Spleen (tissue), 11 donors: ENCODE data around the gene TRAPPC12. TPM values are rescaled to one million over a fixed set of nuclear protein-coding genes. Genes with fewer than 3 reads are reported as not detected.

Experiments used
- DNase-seq: peaks from one replicate; pipeline ENCODE4 v3.0.0-alpha.2; 2020
- H3K27ac ChIP-seq, 8 donors: fragments of 200-600 bp; sonication (generic) in 7 of 8; 1 replicate in 4 of 8; 2 replicates in 4 of 8; pipeline versions ENCODE4 v1.5.0 to v1.8.0; 2016 to 2021; ENCODE audit warnings: inconsistent platforms in 4 of 8, mild to moderate bottlenecking in 4 of 8, moderate library complexity in 1 of 8
- H3K27me3 ChIP-seq, 7 donors: fragments of 200-600 bp; sonication (generic) in 6 of 7; replicated peaks in 1 of 7; 1 replicate in 4 of 7; 2 replicates in 3 of 7; pipeline versions ENCODE4 v1.5.0 to v1.8.0; 2016 to 2021; ENCODE audit warnings: inconsistent platforms in 3 of 7, mild to moderate bottlenecking in 1 of 7
- H3K36me3 ChIP-seq, 6 donors: fragments of 200-600 bp; sonication (generic) in 5 of 6; 1 replicate in 4 of 6; 2 replicates in 2 of 6; pipeline versions ENCODE4 v1.5.0 to v1.8.0; 2016 to 2021; ENCODE audit warnings: inconsistent platforms in 2 of 6
- H3K4me1 ChIP-seq, 6 donors: fragments of 200-600 bp; sonication (generic) in 5 of 6; 1 replicate in 3 of 6; 2 replicates in 3 of 6; pipeline versions ENCODE4 v1.5.0 to v1.8.0; 2016 to 2021; ENCODE audit warnings: inconsistent platforms in 3 of 6
- H3K4me3 ChIP-seq, 8 donors: fragments of 200-600 bp; sonication (generic) in 7 of 8; 1 replicate in 4 of 8; 2 replicates in 4 of 8; pipeline versions ENCODE4 v1.5.0 to v1.8.0; 2016 to 2021; ENCODE audit warnings: inconsistent platforms in 4 of 8, mild to moderate bottlenecking in 4 of 8, moderate library complexity in 2 of 8
- H3K9me3 ChIP-seq, 8 donors: fragments of 200-600 bp; sonication (generic) in 7 of 8; 1 replicate in 4 of 8; 2 replicates in 4 of 8; pipeline versions ENCODE4 v1.5.0 to v1.8.0; 2016 to 2021; ENCODE audit warnings: inconsistent platforms in 4 of 8
- POLR2A ChIP-seq, 3 donors: fragments of 450-650 bp; IDR thresholded peaks; one replicate each; pipeline ENCODE4 v1.5.1; 2017; ENCODE audit warnings: antibody characterized with exemption in 3 of 3, mild to moderate bottlenecking in 1 of 3
- POLR2AphosphoS5 ChIP-seq, 3 donors: sonication (generic); formaldehyde crosslinking; IDR thresholded peaks; one replicate each; pipeline ENCODE4 v1.5.1; 2017; ENCODE audit warnings: antibody characterized with exemption in 3 of 3
- WGBS, 5 donors: extraction: QIAGEN DNeasy Blood & Tissue Kit in 3 of 5; methylation state at CpG; one replicate each; pipeline versions ENCODE4 v1.1.5 to v1.1.7; 2013 to 2018; 5-methylcytosine and 5-hydroxymethylcytosine counted together
- intact Hi-C: fragments of 100-400 bp; cut with DNase I; formaldehyde crosslinking; loops from one replicate; pipeline ENCODE4 v1.15.0; 2023; ENCODE audit warnings: low total_unique reads
- polyA plus RNA-seq, 3 donors: library from polyadenylated mRNA; stranded (reverse); fragments of 200-250 nt; gene quantifications; one replicate each; pipeline ENCODE4 v1.2.1, GENCODE V29; 2013
- total RNA-seq, 7 donors: library from RNA; depleted of rRNA in 3 of 7; stranded (reverse); fragments of >200 nt in 3 of 7; fragmentation: NEBNext Ultra II Directional in 4 of 7; extraction: Animal tissue kit (Norgen Biotek cat#: 25700) in 4 of 7; gene quantifications; one replicate each; pipeline versions ENCODE4 v1.1.0 to v1.2.1, GENCODE V29; 2016 to 2021
- TF ChIP-seq, protein P1 (sequence below), 11 experiments: fragments of 200-600 bp in 7 of 11; fragments of 450-650 bp in 4 of 11; sonication (generic) in 4 of 11; IDR thresholded peaks in 8 of 11; conservative IDR thresholded peaks in 3 of 11; 1 replicate in 7 of 11; 2 replicates in 4 of 11; pipeline versions ENCODE4 v1.4.0 to v1.8.0; 2016 to 2021; ENCODE audit warnings: antibody characterized with exemption in 11 of 11, inconsistent platforms in 4 of 11, mild to moderate bottlenecking in 1 of 11
- donor health status: healthy with polysubstance abuse.
- donor health status: DM: no; HTN: no; CAD: no; lungs with moderate emphysema.
- donor health status: DM: no; HTN: no; CAD: no.
- donor health status: Bipolar disorder and iron deficiency.
- donor health status: healthy.
- donor health status: DM: no; HTN: no; CAD: no.
- donor health status: DM: yes; HTN: yes; CAD: no.

TRAPPC12 gene
- total and polyA plus RNA-seq, 10 donors: 70.2 to 132 (median 97.1) TPM

DNA sequence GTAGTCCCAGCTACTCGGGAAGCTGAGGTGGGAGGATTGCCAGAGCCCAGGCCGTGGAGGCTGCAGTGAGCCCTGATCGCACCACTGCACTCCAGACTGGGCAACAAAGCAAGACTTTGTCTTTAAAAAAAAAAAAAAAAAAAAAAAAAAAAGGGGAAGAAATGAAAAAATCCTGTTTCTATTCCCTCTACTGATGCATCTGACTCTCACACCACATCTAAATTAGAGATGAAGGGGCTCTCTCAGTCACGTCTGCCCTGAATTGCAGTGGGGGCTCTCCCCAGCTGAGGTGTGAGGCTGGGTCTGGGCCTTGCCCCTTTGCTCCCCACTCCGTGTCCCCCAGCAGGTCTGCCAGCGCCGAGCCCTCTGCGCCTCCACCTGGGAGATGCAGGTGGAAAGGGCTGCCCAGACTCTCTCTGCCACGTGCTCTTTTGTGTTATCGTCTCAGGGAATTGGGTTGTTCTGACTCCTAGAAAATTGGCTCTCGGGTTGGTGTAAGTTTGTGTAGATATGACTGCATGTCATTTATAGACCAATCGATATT, 30.2 kb downstream of the TRAPPC12 start:
- Histone ChIP-seq H3K27ac (no peak overlapping the region), H3K9me3 (no peaks in the 10 kb centered on the region), H3K36me3 (peaks cover 0 to 73% (median 17%) of the 10 kb centered on the region in 6 donors), H3K4me1 (peaks cover 0 to 13% (median 0%) of the 10 kb centered on the region in 6 donors), H3K27me3 (no peaks in the 10 kb centered on the region), H3K4me3 (no peak overlapping the region)
- DNase-seq: no peak
- intact Hi-C loops: no loop called here
- no peak for TF ChIP-seq POLR2AphosphoS5 (IDR thresholded peaks at IDR 0.05)
- no peak for TF ChIP-seq POLR2A (IDR thresholded peaks at IDR 0.05)
- TF ChIP-seq, protein P1, sequence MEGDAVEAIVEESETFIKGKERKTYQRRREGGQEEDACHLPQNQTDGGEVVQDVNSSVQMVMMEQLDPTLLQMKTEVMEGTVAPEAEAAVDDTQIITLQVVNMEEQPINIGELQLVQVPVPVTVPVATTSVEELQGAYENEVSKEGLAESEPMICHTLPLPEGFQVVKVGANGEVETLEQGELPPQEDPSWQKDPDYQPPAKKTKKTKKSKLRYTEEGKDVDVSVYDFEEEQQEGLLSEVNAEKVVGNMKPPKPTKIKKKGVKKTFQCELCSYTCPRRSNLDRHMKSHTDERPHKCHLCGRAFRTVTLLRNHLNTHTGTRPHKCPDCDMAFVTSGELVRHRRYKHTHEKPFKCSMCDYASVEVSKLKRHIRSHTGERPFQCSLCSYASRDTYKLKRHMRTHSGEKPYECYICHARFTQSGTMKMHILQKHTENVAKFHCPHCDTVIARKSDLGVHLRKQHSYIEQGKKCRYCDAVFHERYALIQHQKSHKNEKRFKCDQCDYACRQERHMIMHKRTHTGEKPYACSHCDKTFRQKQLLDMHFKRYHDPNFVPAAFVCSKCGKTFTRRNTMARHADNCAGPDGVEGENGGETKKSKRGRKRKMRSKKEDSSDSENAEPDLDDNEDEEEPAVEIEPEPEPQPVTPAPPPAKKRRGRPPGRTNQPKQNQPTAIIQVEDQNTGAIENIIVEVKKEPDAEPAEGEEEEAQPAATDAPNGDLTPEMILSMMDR (IDR thresholded peaks at IDR 0.05 in 8 of 11, conservative IDR thresholded peaks at IDR 0.05 in 3 of 11): no peak
- WGBS, 5 donors: 81 to 92% (median 89%) methylated on average over 12 of the region's 12 CpGs

DNA sequence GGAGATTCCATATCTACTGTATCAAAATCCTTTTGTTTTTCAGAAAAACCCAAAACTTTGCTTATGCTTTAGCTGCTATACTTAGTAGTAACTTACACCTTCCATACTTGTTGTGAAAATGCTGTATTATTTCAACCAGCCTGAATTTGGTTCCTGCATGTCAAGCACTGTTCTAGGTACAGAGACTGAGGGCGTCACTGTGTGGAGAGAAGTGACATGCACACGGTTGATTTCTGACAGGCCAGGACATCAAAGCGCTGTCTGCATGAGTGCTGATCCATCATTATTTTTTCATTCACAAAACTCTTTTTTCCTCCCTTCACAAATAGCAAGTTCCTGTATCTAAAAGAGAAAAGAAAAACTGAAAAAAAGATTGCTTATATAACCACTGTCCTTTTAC, 31.6 kb downstream of the TRAPPC12 start:
- 85 to 93% (median 88%) methylated on average over 3 of the region's 3 CpGs for WGBS, 5 donors
- H3K4me3 ChIP-seq: no peak overlapping the region

DNA sequence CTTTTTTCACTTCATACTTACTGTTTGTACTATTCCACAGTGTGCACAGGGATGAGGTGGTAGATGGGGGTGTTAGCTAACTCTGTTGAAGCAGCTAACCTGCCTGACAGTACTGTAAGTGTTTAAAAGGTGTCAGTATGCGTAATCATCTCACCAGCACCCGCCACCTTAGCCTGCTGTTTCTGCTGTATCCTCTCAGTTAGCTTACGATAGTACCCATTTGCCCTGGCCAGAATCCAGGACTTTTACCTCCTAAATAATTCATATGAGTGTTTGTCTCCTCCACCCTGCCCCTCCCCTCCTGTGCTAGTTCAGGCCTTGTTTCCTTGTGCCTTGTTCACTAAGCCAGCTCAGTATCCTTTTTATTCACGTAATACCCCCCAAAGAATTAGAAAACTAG, 34.2 kb downstream of the TRAPPC12 start:
- WGBS, 5 donors: 92 to 96% (median 95%) methylated on average over 4 of the region's 4 CpGs
- no peaks in the 10 kb centered on the region for H3K27me3 ChIP-seq
- TF ChIP-seq POLR2AphosphoS5 (IDR thresholded peaks at IDR 0.05) (no peak), POLR2A (IDR thresholded peaks at IDR 0.05) (no peak)
- TF ChIP-seq, protein P1 (IDR thresholded peaks at IDR 0.05 in 8 of 11, conservative IDR thresholded peaks at IDR 0.05 in 3 of 11): no peak
- no peaks in the 10 kb centered on the region for H3K9me3 ChIP-seq
- no peak overlapping the region for H3K4me3 ChIP-seq
- no peak for DNase-seq
- intact Hi-C loops: no loop called here
- peaks cover 0 to 71% (median 16%) of the 10 kb centered on the region in 6 donors for H3K36me3 ChIP-seq
- no peaks in the 10 kb centered on the region for H3K4me1 ChIP-seq
- H3K27ac ChIP-seq: no peak overlapping the region

More for the DNA sequence above, 31.6 kb downstream of the TRAPPC12 start:
- intact Hi-C loops: no loop called here
- H3K4me1 ChIP-seq: peaks cover 0 to 10% (median 0%) of the 10 kb centered on the region in 6 donors
- no peaks in the 10 kb centered on the region for H3K9me3 ChIP-seq
- H3K27ac ChIP-seq: no peak overlapping the region
- no peak for DNase-seq
- H3K36me3 ChIP-seq: peaks cover 0 to 73% (median 17%) of the 10 kb centered on the region in 6 donors
- H3K27me3 ChIP-seq: no peaks in the 10 kb centered on the region
- TF ChIP-seq, protein P1 (IDR thresholded peaks at IDR 0.05 in 8 of 11, conservative IDR thresholded peaks at IDR 0.05 in 3 of 11): no peak
- TF ChIP-seq POLR2A (IDR thresholded peaks at IDR 0.05) (no peak), POLR2AphosphoS5 (IDR thresholded peaks at IDR 0.05) (no peak)

DNA sequence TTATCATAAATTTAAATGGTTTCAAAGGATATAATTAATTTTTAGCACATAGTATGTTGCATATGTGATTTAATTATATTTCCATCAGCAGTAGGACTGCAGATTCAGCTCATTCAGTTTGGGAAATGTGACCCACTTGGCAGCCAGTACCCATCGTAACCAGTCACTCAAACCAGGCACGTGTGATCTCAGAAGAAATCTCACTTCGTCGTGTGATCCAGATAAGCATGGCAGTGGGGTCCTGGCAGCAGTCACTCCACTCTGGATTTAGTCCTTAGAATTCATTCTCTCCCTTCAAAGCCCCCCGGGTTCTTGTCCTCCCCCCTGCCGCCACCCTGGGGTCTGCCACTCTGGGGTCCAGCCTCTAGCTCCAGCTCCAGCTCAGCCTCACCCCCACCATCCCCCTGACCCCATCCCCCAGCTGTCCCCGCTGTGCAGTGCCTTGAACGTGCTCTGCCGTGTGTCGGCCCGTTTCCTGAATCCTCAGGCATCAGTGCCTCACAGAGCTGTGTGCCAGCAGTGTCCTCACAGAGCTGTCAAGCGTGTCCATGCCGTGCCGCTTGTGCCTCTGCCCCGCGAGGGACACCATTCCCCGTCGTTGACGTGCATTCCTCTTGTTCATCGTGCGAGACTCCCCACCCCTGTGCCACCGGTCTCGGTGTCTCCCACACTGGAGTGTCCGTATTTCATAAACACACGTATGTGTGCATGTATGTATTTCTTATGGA, 34.8 kb downstream of the TRAPPC12 start:
- intact Hi-C loops: no loop called here
- 90 to 94% (median 94%) methylated on average over 25 of the region's 25 CpGs for WGBS, 5 donors
- no peak for DNase-seq

More for the DNA sequence above, 34.8 kb downstream of the TRAPPC12 start:
- TF ChIP-seq POLR2AphosphoS5 (IDR thresholded peaks at IDR 0.05) (no peak), POLR2A (IDR thresholded peaks at IDR 0.05) (no peak)
- TF ChIP-seq, protein P1 (IDR thresholded peaks at IDR 0.05 in 8 of 11, conservative IDR thresholded peaks at IDR 0.05 in 3 of 11): no peak
- Histone ChIP-seq H3K27me3 (no peaks in the 10 kb centered on the region), H3K4me3 (no peak overlapping the region), H3K27ac (no peak overlapping the region), H3K36me3 (peaks cover 0 to 72% (median 17%) of the 10 kb centered on the region in 6 donors), H3K4me1 (no peaks in the 10 kb centered on the region), H3K9me3 (no peaks in the 10 kb centered on the region)
